SK-MEL-5 (cell line): Measurements from ENCODE around the gene COL12A1. TPM values are rescaled to one million over a fixed set of nuclear protein-coding genes. Genes with fewer than 3 reads are reported as not detected.
A peak's percentile ranks its signal among the peaks of the same experiment; 100 is the strongest.

Experiments used
- DNase-seq: peaks from one replicate; pipeline ENCODE4 v3.0.0-alpha.2; 2016; ENCODE audit warnings: low read depth, low spot score
- in situ Hi-C: cut with HindIII; loops from 2 replicates; pipeline ENCODE4 v1.10.0; 2016; ENCODE audit warnings: low sequenced_read_pairs, high pct_unique_total_duplicates, low pct_unique_long_range_greater_than_20kb
- total RNA-seq: library from RNA; depleted of rRNA; stranded (reverse); fragments of >200 nt; shearing (Covaris generic); gene quantifications from 2 replicates; pipeline ENCODE4 v1.2.3, GENCODE V29; 2014

COL12A1 gene
- total RNA-seq, 1 experiment from 2014 or later: 0.29 TPM

GRCh38 chr6:75158176-75158575, 47.7 kb downstream of the COL12A1 start:
- no peak for DNase-seq

GRCh38 chr6:75157336-75157735, 48.5 kb downstream of the COL12A1 start:
- no peak for DNase-seq
- in situ Hi-C loops: no loop called here

More at GRCh38 chr6:75158176-75158575, 47.7 kb downstream of the COL12A1 start:
- in situ Hi-C loops: no loop called here

- in situ Hi-C loops: no loop called here
- no peak for DNase-seq
Observed at GRCh38 chr6:75156186-75156878, 49.5 kb downstream of the COL12A1 start.

GRCh38 chr6:75155631-75156030, 50.2 kb downstream of the COL12A1 start:
- no peak for DNase-seq
- in situ Hi-C loops: no loop called here

- DNase-seq: peak; percentile 71
- in situ Hi-C loops: no loop called here
Observed at GRCh38 chr6:75154973-75155372, 50.9 kb downstream of the COL12A1 start.

- DNase-seq: no peak
- in situ Hi-C loops: no loop called here
Observed at GRCh38 chr6:75150685-75151412, 55.0 kb downstream of the COL12A1 start.

GRCh38 chr6:75149696-75150095, 56.2 kb downstream of the COL12A1 start:
- DNase-seq: no peak
- in situ Hi-C loops: no loop called here

GRCh38 chr6:75149240-75149639, 56.6 kb downstream of the COL12A1 start:
- in situ Hi-C loops: no loop called here
- DNase-seq: no peak

GRCh38 chr6:75147512-75147911, 58.3 kb downstream of the COL12A1 start:
- DNase-seq: no peak
- in situ Hi-C loops: no loop called here

- DNase-seq: peak; percentile 11
- in situ Hi-C loops: no loop called here
Observed at GRCh38 chr6:75145976-75146375, 59.9 kb downstream of the COL12A1 start.

- in situ Hi-C loops: no loop called here
- DNase-seq: no peak
Observed at GRCh38 chr6:75145211-75145610, 60.6 kb downstream of the COL12A1 start.

- in situ Hi-C loops: no loop called here
- no peak for DNase-seq
Observed at GRCh38 chr6:75144386-75144785, 61.5 kb downstream of the COL12A1 start.

GRCh38 chr6:75143191-75143590, 62.7 kb downstream of the COL12A1 start:
- in situ Hi-C loops: no loop called here
- DNase-seq: no peak

- DNase-seq: no peak
- in situ Hi-C loops: no loop called here
Observed at GRCh38 chr6:75142721-75143120, 63.1 kb downstream of the COL12A1 start.

- in situ Hi-C loops: no loop called here
- DNase-seq: no peak
Observed at GRCh38 chr6:75135876-75136275, 70.0 kb downstream of the COL12A1 start.

GRCh38 chr6:75135450-75135849, 70.4 kb downstream of the COL12A1 start:
- in situ Hi-C loops: no loop called here
- DNase-seq: no peak

- DNase-seq: no peak
- in situ Hi-C loops: no loop called here
Observed at GRCh38 chr6:75130784-75131183, 75.1 kb downstream of the COL12A1 start.

- no peak for DNase-seq
- in situ Hi-C loops: no loop called here
Observed at GRCh38 chr6:75128878-75129570, 76.8 kb downstream of the COL12A1 start.

GRCh38 chr6:75126518-75126917, 79.3 kb downstream of the COL12A1 start:
- in situ Hi-C loops: no loop called here

More at GRCh38 chr6:75126518-75126917, 79.3 kb downstream of the COL12A1 start:
- no peak for DNase-seq
